Fibroblast of skin of left quadriceps (primary cell): Measurements from ENCODE around the gene ICAM4.
"Not testable (repeated sequence)": the region's sequence is repeated elsewhere in the genome, so short reads cannot be mapped to it uniquely, and the experiment has no call there.

Source experiments
- DNase-seq, 2 experiments: peaks; one replicate each; pipeline ENCODE4 v3.0.0-alpha.2; 2013; ENCODE audit warnings: low read depth in 2 of 2

The ICAM4 gene, protein sequence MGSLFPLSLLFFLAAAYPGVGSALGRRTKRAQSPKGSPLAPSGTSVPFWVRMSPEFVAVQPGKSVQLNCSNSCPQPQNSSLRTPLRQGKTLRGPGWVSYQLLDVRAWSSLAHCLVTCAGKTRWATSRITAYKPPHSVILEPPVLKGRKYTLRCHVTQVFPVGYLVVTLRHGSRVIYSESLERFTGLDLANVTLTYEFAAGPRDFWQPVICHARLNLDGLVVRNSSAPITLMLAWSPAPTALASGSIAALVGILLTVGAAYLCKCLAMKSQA

DNA sequence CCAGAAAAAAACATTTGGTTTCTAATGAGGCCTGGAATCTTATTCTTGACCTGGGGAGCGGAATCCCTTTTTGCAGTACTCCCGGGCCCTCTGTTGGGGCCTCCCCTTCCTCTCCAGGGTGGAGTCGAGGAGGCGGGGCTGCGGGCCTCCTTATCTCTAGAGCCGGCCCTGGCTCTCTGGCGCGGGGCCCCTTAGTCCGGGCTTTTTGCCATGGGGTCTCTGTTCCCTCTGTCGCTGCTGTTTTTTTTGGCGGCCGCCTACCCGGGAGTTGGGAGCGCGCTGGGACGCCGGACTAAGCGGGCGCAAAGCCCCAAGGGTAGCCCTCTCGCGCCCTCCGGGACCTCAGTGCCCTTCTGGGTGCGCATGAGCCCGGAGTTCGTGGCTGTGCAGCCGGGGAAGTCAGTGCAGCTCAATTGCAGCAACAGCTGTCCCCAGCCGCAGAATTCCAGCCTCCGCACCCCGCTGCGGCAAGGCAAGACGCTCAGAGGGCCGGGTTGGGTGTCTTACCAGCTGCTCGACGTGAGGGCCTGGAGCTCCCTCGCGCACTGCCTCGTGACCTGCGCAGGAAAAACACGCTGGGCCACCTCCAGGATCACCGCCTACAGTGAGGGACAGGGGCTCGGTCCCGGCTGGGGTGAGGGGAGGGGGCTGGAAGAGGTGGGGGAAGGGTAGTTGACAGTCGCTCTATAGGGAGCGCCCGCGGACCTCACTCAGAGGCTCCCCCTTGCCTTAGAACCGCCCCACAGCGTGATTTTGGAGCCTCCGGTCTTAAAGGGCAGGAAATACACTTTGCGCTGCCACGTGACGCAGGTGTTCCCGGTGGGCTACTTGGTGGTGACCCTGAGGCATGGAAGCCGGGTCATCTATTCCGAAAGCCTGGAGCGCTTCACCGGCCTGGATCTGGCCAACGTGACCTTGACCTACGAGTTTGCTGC lies at the start of gene ICAM4:
Gene ICAM4 (plus strand): TSS at position 153 of the 935 bp plus-strand sequence. CDS start 58 bp downstream, at position 211.
- no peak for DNase-seq

DNA sequence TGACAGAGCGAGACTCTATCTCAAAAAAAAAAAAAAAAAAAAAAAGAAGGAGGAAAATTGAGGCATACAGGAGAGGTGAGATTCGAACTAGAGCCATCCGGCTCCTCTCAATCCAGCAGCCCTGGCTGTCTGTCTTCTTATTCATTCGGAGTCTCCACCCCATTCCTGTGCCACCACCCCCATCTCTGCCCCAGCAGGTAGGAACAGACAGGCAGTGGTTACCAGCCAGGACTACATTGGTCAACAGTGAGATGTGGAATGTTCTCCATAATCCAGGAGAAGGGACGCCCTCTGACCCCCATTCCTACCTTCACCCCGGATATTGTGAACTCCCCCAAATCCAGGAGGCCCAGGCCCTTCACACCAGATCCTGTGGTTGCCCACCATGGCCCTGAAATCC lies 49.1 kb upstream of the ICAM4 start:
- no peak for DNase-seq

DNA sequence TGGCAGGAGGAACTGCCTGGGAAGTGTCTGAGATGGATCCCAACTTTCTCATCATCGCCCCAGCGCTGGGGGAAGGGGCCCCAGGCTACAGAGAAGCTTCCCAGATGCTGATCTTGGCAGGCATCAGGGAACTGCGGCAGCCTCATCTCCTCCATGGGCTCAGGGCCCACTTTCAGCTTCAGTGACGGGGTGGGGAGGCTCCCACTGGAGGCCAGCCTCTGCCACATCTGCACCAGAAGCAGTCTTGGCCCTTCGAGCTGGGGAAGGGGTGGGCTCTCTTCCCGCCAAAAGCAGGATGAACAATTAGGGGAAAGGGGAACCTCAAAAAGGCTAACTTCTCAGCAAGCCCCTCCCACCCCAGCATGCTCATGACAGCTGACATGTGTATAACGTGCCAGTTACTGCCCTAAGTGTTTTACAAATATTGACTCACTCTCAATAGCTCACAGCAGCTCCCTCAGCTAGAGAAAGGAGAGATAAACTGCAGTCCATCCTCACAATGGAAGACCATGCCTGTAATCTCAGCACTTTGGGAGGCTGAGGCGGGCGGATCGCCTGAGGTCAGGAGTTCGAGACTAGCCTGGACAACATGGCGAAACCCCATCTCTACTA lies 48.5 kb upstream of the ICAM4 start:
- DNase-seq, result peak; percentile 77 to 78

GRCh38 chr19:10241826-10242449 lies 44.8 kb upstream of the ICAM4 start:
- DNase-seq, result not testable (repeated sequence)

- no peak for DNase-seq
These were observed 43.1 kb upstream of the ICAM4 start for GRCh38 chr19:10243606-10244005.

DNA sequence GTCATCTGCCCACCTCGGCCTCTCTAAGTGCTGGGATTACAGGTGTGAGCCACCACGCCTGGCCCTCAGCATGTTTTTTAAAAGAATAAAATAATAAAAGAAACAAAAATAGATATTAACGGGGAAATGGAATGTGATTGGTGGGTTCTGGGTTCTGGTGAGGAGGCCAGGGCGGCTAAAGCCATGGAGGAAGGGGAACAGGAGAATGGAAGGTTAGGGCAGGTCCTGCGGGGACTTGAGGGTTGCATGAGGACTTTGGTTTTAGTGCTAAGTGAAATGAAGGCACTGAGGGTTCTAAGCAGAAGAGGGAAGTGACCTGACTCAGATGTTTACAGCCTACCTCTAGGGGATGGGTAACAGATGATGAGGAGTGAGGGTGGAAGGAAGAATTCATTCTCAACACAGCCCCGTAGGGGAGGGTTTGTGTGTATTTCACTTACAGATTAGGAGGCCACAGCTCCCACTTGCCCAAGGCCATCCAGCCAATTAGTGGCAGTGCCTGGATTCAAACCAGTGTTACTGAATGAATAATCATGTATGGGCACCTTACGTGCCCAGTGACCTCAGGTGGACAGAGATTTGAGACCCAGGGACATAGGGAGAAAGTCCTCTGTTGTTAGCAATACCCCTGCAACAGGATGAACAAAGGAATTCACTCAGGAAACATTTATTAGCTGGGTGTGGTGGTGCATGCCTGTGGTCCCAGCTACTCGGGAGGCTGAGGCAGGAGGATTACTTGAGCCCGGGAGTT lies 41.4 kb upstream of the ICAM4 start:
- DNase-seq, result no peak

DNA sequence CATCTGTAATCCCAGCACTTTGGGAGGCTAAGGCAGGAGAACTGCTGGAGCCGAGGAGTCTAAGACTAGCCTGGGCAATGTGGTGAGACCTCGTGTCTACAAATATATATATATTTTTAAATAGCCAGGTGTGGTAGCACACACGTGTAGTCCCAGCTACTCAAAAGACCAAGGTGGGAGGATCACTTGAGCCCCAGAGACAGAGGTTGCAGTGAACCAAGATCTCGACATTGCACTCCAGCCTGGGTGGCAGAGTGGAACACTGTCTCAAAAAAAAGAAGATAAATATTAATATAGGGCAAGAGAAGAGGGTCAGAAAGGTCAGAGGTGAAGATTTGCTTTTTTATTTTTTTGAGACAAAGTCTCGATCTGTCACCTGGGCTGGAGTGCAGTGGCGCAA lies 40.2 kb upstream of the ICAM4 start:
- DNase-seq, result no peak

- DNase-seq, result peak; percentile 98
These were observed 34.7 kb upstream of the ICAM4 start, which contains the start of gene MRPL4 for GRCh38 chr19:10251792-10252694. MRPL4 (plus strand) TSS chr19:10252214; CDS start chr19:10252254, 40 bp downstream.

DNA sequence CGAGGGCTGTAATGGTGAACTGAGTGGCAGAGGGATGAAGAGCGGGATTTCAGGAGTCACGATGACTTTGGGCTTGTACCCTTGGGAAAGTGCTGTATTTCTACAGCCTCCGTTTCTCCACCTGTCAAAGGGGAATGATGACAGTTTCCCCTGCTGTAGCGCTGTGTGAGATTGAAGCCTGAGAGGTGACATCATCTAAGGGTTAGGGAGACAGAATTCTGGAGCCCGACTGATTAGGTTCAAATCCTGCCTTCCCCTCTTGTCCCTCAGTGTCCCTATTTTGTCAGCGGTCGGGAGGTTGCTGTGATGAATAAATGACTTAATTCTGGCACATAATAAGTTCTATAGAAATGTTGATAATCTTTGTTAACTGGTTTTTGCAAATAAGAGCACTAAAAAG lies 34.0 kb upstream of the ICAM4 start:
- no peak for DNase-seq

GRCh38 chr19:10254244-10254643 lies 32.5 kb upstream of the ICAM4 start:
- DNase-seq, result no peak

DNA sequence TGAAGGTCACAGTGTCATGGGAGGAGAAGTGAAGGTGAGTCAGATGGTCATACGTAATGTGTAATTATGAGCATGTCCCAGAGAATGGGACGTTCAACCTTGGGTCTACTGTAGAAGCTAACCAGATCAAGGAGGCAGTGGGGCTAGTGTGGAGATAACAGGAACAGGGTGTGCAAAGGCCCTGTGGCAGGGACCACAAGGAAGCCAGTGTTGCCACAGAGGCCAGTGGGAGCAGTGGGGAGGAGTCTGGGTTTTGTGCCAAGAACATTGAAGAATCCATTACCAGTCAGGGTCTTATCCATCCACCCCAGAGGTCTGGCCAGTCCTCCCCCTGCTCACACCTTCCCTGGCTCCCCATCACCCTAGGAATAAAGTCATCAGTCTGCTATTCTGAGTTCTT lies 31.4 kb upstream of the ICAM4 start:
- DNase-seq, result no peak

DNA sequence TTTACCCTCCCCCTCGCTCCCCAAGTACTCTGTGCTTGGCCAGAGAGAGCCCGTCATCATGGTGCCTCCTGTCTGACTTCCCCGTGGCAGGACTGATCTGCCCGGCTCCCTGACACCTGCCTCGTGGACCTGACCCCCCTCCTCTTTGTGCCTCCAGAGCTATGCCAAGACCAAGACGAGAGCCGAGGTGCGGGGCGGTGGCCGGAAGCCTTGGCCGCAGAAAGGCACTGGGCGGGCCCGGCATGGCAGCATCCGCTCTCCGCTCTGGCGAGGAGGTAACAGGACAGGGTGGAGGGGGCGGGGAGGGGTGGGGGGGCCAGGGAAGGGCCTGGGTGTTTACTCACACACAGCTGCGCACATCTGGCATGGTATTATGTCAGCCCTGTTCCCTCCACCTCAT lies 30.2 kb upstream of the ICAM4 start:
- DNase-seq, result no peak

- DNase-seq, result no peak
These were observed 29.7 kb upstream of the ICAM4 start for GRCh38 chr19:10256970-10257615.

- no peak for DNase-seq
These were observed 28.6 kb upstream of the ICAM4 start for GRCh38 chr19:10258080-10258710.

DNA sequence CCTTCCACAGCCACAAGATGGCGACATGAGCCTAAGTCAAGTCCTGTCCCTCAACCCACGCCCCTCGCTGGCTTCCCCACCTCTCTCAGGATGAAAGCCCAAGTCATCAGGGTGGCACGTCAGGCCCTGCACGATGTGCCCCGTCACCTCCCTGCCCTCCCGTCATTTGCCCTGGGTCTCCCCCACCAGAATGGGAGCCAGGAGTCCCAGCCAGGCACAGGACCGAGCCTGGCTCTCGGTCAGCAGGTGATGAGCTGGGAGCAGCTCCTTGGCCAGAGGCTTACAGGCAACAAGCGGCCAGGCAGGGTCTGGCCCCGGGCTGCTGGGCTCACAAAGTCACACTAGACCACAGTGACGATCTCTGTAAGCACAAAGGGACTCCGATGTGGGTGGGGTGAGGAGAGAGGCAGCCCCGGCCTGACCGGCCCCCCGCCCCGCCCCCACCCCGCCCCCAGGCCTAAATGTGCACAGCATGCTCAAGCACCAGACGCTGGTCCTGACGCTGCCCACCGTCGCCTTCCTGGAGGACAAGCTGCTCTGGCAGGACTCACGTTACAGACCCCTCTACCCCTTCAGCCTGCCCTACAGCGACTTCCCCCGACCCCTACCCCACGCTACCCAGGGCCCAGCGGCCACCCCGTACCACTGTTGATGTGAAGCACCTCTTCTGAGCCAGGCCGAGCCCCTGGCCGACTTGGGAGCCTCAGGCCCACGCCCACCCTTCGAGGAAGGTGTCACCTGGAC lies 27.4 kb upstream of the ICAM4 start:
- peak; percentile 46 to 56 for DNase-seq

- no peak for DNase-seq
These were observed 26.6 kb upstream of the ICAM4 start for GRCh38 chr19:10260141-10260584.

GRCh38 chr19:10262771-10263170 lies 24.0 kb upstream of the ICAM4 start:
- no peak for DNase-seq

DNA sequence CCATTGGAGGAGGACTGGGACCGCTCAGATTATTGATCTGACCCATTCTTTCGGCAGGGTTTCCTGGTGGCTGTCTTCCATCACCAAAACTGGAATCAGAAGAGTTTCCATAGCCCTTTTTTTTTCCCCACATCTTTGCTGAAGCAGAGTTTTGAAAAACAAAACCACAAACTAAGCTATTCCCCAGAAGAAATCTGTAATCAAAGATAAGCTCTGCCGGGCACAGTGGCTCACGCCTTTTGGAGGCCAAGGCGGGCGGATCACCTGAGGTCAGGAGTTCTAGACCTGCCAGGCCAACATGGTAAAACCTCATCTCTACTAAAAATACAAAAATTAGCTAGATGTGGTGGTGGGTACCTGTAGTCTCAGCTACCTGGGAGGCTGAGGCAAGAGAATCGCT lies 20.0 kb upstream of the ICAM4 start:
- no peak for DNase-seq
